K562 (cell line): ENCODE data around the gene RAD51D. TPM values are rescaled to one million over a fixed set of nuclear protein-coding genes. Genes with fewer than 3 reads are reported as not detected.

Source experiments
- ATAC-seq: fragments of 200-7000 bp; cut with Tn5 transposase; 3 replicates; pipeline ENCODE4 v1.9.1; 2020; ENCODE audit warnings: moderate library complexity
- BruUV-seq: library from RNA; stranded (reverse); fragments of 400-500 nt; replicated peaks from 2 replicates; lab custom pipeline; 2021; lab: Mats Ljungman, UMichigan
- CTCF ChIA-PET: fragments of 300-600 bp; formaldehyde crosslinking; extraction: SDS; loops from one replicate; lab custom pipeline; 2021; ENCODE audit warnings: low intra/inter-chr PET ratio; lab: Yijun Ruan, JAX
- POLR2A ChIA-PET: fragments of 300-600, 350-650 bp; sonication (Branson Sonifier 250); formaldehyde crosslinking; extraction: SDS; loops from one replicate; lab custom pipeline; 2021; ENCODE audit warnings: antibody characterized with exemption, inconsistent platforms; lab: Yijun Ruan, JAX
- DNase-seq, 4 experiments: peaks; one replicate each; pipeline versions ENCODE4 v3.0.0 to v3.0.0-alpha.2; 2011 to 2018; ENCODE audit warnings: low spot score in 3 of 4, mixed read lengths in 3 of 4; ENCODE audit errors: extremely low read depth in 1 of 4
- FAIRE-seq: peaks from 2 replicates; lab custom pipeline; 2011; peaks lifted over from hg19 to GRCh38; lab: Jason Lieb, UNC
- H2AFZ ChIP-seq: 2 replicates; pipeline ENCODE4 v1.6.0; 2011; ENCODE audit warnings: low read depth, low read length, control low read depth, inconsistent platforms
- H3K27ac ChIP-seq: fragments of 200-600 bp; 3 replicates; pipeline ENCODE4 v1.8.0; 2011; ENCODE audit warnings: low read depth, mild to moderate bottlenecking, control low read depth, inconsistent platforms, low read length, moderate library complexity, mixed read lengths; ENCODE audit errors: extremely low read depth
- H3K27me3 ChIP-seq, 2 experiments: fragments of 300-600 bp in 1 of 2; 2 replicates in 1 of 2; 3 replicates in 1 of 2; pipeline versions ENCODE4 v1.6.0 to v1.8.0; 2011; ENCODE audit warnings: inconsistent platforms in 2 of 2, low read length in 2 of 2, mild to moderate bottlenecking in 1 of 2, mixed read lengths in 1 of 2, moderate library complexity in 1 of 2; ENCODE audit not compliant: control insufficient read depth in 2 of 2, insufficient read depth in 2 of 2
- H3K36me3 ChIP-seq: fragments of 300-600 bp; 3 replicates; pipeline ENCODE4 v1.8.0; 2011; ENCODE audit warnings: mild to moderate bottlenecking, low read length, inconsistent platforms; ENCODE audit not compliant: control insufficient read depth, insufficient read depth
- H3K4me1 ChIP-seq, 2 experiments: fragments of 200-600 bp in 1 of 2; replicated peaks in 1 of 2; 2 replicates in 1 of 2; 3 replicates in 1 of 2; pipeline versions ENCODE4 v1.5.1 to v1.8.0; 2011; ENCODE audit warnings: inconsistent platforms in 2 of 2, low read length in 2 of 2, mild to moderate bottlenecking in 1 of 2, mixed read lengths in 1 of 2, moderate library complexity in 1 of 2; ENCODE audit not compliant: control insufficient read depth in 2 of 2, insufficient read depth in 2 of 2
- H3K4me2 ChIP-seq: 2 replicates; pipeline ENCODE4 v1.6.1; 2011; ENCODE audit warnings: low read length, control low read depth, inconsistent platforms, mixed read lengths; ENCODE audit not compliant: insufficient read depth
- H3K4me3 ChIP-seq: fragments of 200-600 bp; sonication (generic), shearing (Covaris generic); 2 replicates; pipeline ENCODE4 v1.5.1; 2016; ENCODE audit warnings: control low read depth, inconsistent platforms
- H3K79me2 ChIP-seq: fragments of 200-600 bp; 3 replicates; pipeline ENCODE4 v1.8.0; 2011; ENCODE audit warnings: low read length, inconsistent platforms; ENCODE audit not compliant: control insufficient read depth, insufficient read depth
- H3K9ac ChIP-seq, 2 experiments: 2 replicates each; pipeline versions ENCODE4 v1.6.0 to v1.6.1; 2011; ENCODE audit warnings: low read depth in 2 of 2, low read length in 2 of 2, control low read depth in 1 of 2, inconsistent platforms in 1 of 2, mild to moderate bottlenecking in 1 of 2, mixed read lengths in 1 of 2; ENCODE audit not compliant: insufficient read depth in 1 of 2
- H3K9me1 ChIP-seq: one replicate; pipeline ENCODE4 v1.6.0; 2011; ENCODE audit warnings: inconsistent platforms, mild to moderate bottlenecking, low read length, moderate library complexity; ENCODE audit not compliant: control insufficient read depth, insufficient read depth
- H3K9me3 ChIP-seq: replicated peaks from 2 replicates; pipeline ENCODE4 v1.5.1; 2011; ENCODE audit warnings: low read depth, low read length, inconsistent platforms; ENCODE audit not compliant: control insufficient read depth, insufficient read depth
- H4K20me1 ChIP-seq: replicated peaks from 2 replicates; pipeline ENCODE4 v1.6.1; 2011; ENCODE audit warnings: low read length, inconsistent platforms, mixed read lengths; ENCODE audit not compliant: control insufficient read depth, insufficient read depth
- CTBP1 ChIP-seq: fragments of 450-650 bp; IDR thresholded peaks from 2 replicates; pipeline ENCODE4 v1.6.1; 2016; ENCODE audit warnings: borderline replicate concordance
- DPF2 ChIP-seq: fragments of 450-650 bp; IDR thresholded peaks from 2 replicates; pipeline ENCODE4 v1.6.1; 2016
- E2F8 ChIP-seq: fragments of 450-650 bp; IDR thresholded peaks from 2 replicates; pipeline ENCODE4 v1.7.1; 2018; ENCODE audit warnings: mild to moderate bottlenecking, low read depth; ENCODE audit not compliant: partially characterized antibody
- ELF2 ChIP-seq: fragments of 250-450 bp; sonication (Bioruptor Pico); IDR thresholded peaks from 2 replicates; pipeline ENCODE4 v1.5.0; 2021; ENCODE audit warnings: mild to moderate bottlenecking
- ETV5 ChIP-seq: sonication (generic); formaldehyde crosslinking; IDR thresholded peaks from 2 replicates; pipeline ENCODE4 v1.4.0; 2020; ENCODE audit warnings: low read depth, mild to moderate bottlenecking, missing genetic modification reagents
- FOXJ3 ChIP-seq: sonication (generic); formaldehyde crosslinking; IDR thresholded peaks from 2 replicates; pipeline ENCODE4 v1.4.0; 2020; ENCODE audit warnings: mild to moderate bottlenecking, missing genetic modification reagents
- GATAD2B ChIP-seq: fragments of 450-650 bp; IDR thresholded peaks from 2 replicates; pipeline ENCODE4 v1.6.1; 2017; ENCODE audit warnings: mild to moderate bottlenecking, borderline replicate concordance
- HOXB6 ChIP-seq: fragments of 250-450 bp; sonication (Bioruptor Pico); IDR thresholded peaks from 2 replicates; pipeline ENCODE4 v1.5.1; 2022; ENCODE audit warnings: mild to moderate bottlenecking, borderline replicate concordance
- IRF1 ChIP-seq: sonication (generic); formaldehyde crosslinking; IDR thresholded peaks from 2 replicates; pipeline ENCODE4 v1.8.0; 2022; ENCODE audit warnings: missing genetic modification reagents, mild to moderate bottlenecking, borderline replicate concordance
- KAT7 ChIP-seq: sonication (generic); formaldehyde crosslinking; IDR thresholded peaks from 2 replicates; pipeline ENCODE4 v1.8.0; 2022; ENCODE audit warnings: missing genetic modification reagents, mild to moderate bottlenecking, borderline replicate concordance
- MCM2 ChIP-seq: fragments of 450-650 bp; IDR thresholded peaks from 2 replicates; pipeline ENCODE4 v1.6.1; 2017; ENCODE audit warnings: low read depth, mild to moderate bottlenecking
- MED1 ChIP-seq: sonication (generic); formaldehyde crosslinking; IDR thresholded peaks from 2 replicates; pipeline ENCODE4 v1.8.1; 2023; ENCODE audit warnings: missing genetic modification reagents, borderline replicate concordance
- POLR2B ChIP-seq: fragments of 450-650 bp; IDR thresholded peaks from 2 replicates; pipeline ENCODE4 v1.6.1; 2018; ENCODE audit warnings: low read depth; ENCODE audit not compliant: partially characterized antibody
- PURB ChIP-seq: sonication (generic); formaldehyde crosslinking; IDR thresholded peaks from 2 replicates; pipeline ENCODE4 v1.9.0; 2021; ENCODE audit warnings: low read depth, mild to moderate bottlenecking, missing genetic modification reagents
- SFPQ ChIP-seq: fragments of 200-400 bp; formaldehyde crosslinking; IDR thresholded peaks from 2 replicates; pipeline ENCODE4 v1.6.1; 2017; ENCODE audit warnings: mild to moderate bottlenecking, low read depth, low read length, moderate library complexity
- SRSF7 ChIP-seq: fragments of 200-400 bp; formaldehyde crosslinking; optimal IDR thresholded peaks from 2 replicates; pipeline ENCODE3; 2017; ENCODE audit warnings: mild to moderate bottlenecking, low read depth, low read length
- ZNF41 ChIP-seq: fragments of 250-450 bp; sonication (Bioruptor Pico); conservative IDR thresholded peaks from 2 replicates; pipeline ENCODE4 v1.4.0; 2020; ENCODE audit warnings: mild to moderate bottlenecking
- WGBS: fragments of 100-300 bp; shearing (Covaris generic); methylation state at CpG from one replicate; pipeline ENCODE4 v1.1.6; 2016; ENCODE audit warnings: low coverage, mixed read lengths; ENCODE audit not compliant: insufficient coverage; ENCODE audit errors: missing lambda C conversion rate; 5-methylcytosine and 5-hydroxymethylcytosine counted together
- in situ Hi-C: fragments of 300-500 bp; cut with MboI; formaldehyde crosslinking; loops from 4 replicates; pipeline ENCODE4 v1.15.0; 2018; ENCODE audit warnings: inconsistent platforms, mixed read lengths
- intact Hi-C: fragments of 100-400 bp; cut with micrococcal nuclease; formaldehyde crosslinking; loops from 2 replicates; pipeline ENCODE4 v1.14.2; 2022
- polyA plus RNA-seq, 8 experiments: library from polyadenylated mRNA; depleted of rRNA in 4 of 8; stranded (reverse) in 5 of 8; unstranded in 3 of 8; fragments of >200 nt; fragmentation: Nextera tagmentation in 2 of 8; fragmentation: Illumina TruSeq in 1 of 8; extraction: Ambion mirVana in 2 of 8; extraction: Trizol in 1 of 8; gene quantifications; 2 replicates each; pipeline versions ENCODE4 v1.2.1 to v1.2.3, GENCODE V29; 2011 to 2014; ENCODE audit warnings: inconsistent platforms in 1 of 8, missing spikeins in 1 of 8
- total RNA-seq, 7 experiments: library from RNA; depleted of rRNA in 6 of 7; stranded (reverse); fragments of >200 nt in 6 of 7; fragmentation: Illumina TruSeq in 2 of 7; extraction: Trizol in 2 of 7; gene quantifications; 2 replicates each; pipeline versions ENCODE4 v1.2.1 to v1.2.3, GENCODE V29; 2011 to 2021; ENCODE audit warnings: low replicate concordance in 1 of 7

The RAD51D gene
- total and polyA plus RNA-seq, 9 of the 15 experiments (the other 6 are each of a cell fraction or from before 2014, with no cell fraction given), result 2.2 to 16.9 (median 8.7) TPM

GRCh38 chr17:35162755-35163154 lies 43.1 kb upstream of the RAD51D start:
- Histone ChIP-seq H3K4me1 (no peaks in the 10 kb centered on the region; a peak in 1 of 5 replicates), H3K4me3 (no peak overlapping the region), H3K9ac (no peak overlapping the region), H3K9me1 (no peaks in the 10 kb centered on the region), H3K9me3 (no peaks in the 10 kb centered on the region), H3K27ac (no peak overlapping the region), H3K36me3 (no peaks in the 10 kb centered on the region), H3K27me3 (peaks cover 29 to 50% of the 10 kb centered on the region in 2 experiments), H3K4me2 (no peak overlapping the region), H3K79me2 (no peaks in the 10 kb centered on the region), H2AFZ (no peak overlapping the region), H4K20me1 (no peaks in the 10 kb centered on the region)
- in situ Hi-C loops (loop anchor here (10.0 kb wide), 1 partner anchor 592 kb away; the partner anchor contains the start of gene GAS2L2), intact Hi-C loops (no loop called here)
- no peak for FAIRE-seq
- CTCF ChIA-PET, result no interaction called here
- WGBS, result 2% methylated on average over 4 of the region's 4 CpGs
- BruUV-seq, result no TSS peak
- no peak for ATAC-seq
- no peak for DNase-seq
- POLR2A ChIA-PET, result no interaction called here
- TF ChIP-seq ETV5 (CRISPR knock-in tag) (no peak), DPF2 (no peak), MCM2 (no peak), CTBP1 (no peak), E2F8 (no peak), POLR2B (no peak), GATAD2B (no peak), HOXB6 (no peak), IRF1 (CRISPR knock-in tag) (no peak), SRSF7 (no peak), SFPQ (no peak), PURB (CRISPR knock-in tag) (no peak), KAT7 (CRISPR knock-in tag) (no peak), ELF2 (CRISPR knock-in tag) (no peak), FOXJ3 (no peak), MED1 (CRISPR knock-in tag) (no peak), ZNF41 (no peak)
